ENCODE data around the gene TMPRSS13.

- TF ChIP-seq, protein P1, sequence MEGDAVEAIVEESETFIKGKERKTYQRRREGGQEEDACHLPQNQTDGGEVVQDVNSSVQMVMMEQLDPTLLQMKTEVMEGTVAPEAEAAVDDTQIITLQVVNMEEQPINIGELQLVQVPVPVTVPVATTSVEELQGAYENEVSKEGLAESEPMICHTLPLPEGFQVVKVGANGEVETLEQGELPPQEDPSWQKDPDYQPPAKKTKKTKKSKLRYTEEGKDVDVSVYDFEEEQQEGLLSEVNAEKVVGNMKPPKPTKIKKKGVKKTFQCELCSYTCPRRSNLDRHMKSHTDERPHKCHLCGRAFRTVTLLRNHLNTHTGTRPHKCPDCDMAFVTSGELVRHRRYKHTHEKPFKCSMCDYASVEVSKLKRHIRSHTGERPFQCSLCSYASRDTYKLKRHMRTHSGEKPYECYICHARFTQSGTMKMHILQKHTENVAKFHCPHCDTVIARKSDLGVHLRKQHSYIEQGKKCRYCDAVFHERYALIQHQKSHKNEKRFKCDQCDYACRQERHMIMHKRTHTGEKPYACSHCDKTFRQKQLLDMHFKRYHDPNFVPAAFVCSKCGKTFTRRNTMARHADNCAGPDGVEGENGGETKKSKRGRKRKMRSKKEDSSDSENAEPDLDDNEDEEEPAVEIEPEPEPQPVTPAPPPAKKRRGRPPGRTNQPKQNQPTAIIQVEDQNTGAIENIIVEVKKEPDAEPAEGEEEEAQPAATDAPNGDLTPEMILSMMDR (IDR thresholded peaks at IDR 0.05) = no peak
- no peak for TF ChIP-seq POLR2A (IDR thresholded peaks at IDR 0.05)
These were observed 56.7 kb downstream of the TMPRSS13 start for GRCh38 chr11:117872420-117872961.
